Kidney epithelial cell (primary cell): Measurements from ENCODE around the gene PUS1. TPM values are rescaled to one million over a fixed set of nuclear protein-coding genes. Genes with fewer than 3 reads are reported as not detected.

Source experiments
- DNase-seq: peaks from one replicate; pipeline ENCODE4 v3.0.0-alpha.2; 2010; ENCODE audit warnings: low read depth
- H3K27me3 ChIP-seq: 2 replicates; pipeline ENCODE4 v1.6.0; 2011; ENCODE audit warnings: low read length; ENCODE audit not compliant: control insufficient read depth, insufficient read depth
- H3K36me3 ChIP-seq: 2 replicates; pipeline ENCODE4 v1.5.1; 2011; ENCODE audit warnings: low read length; ENCODE audit not compliant: control insufficient read depth, insufficient read depth
- H3K4me3 ChIP-seq: 2 replicates; pipeline ENCODE4 v1.5.1; 2011; ENCODE audit warnings: low read depth, mild to moderate bottlenecking, control low read depth, low read length
- CTCF ChIP-seq: IDR thresholded peaks from 2 replicates; pipeline ENCODE4 v1.5.1; 2011; ENCODE audit warnings: mild to moderate bottlenecking, moderate library complexity, low read length, control low read depth, inconsistent platforms; ENCODE audit not compliant: insufficient read depth, poor library complexity, severe bottlenecking
- total RNA-seq: library from RNA; depleted of rRNA; stranded (reverse); fragments of >200 nt; gene quantifications from 2 replicates; pipeline ENCODE4 v1.2.3, GENCODE V29; 2015

PUS1 gene
- total RNA-seq, 1 donor from 2014 or later = 22.9 TPM

- Histone ChIP-seq H3K27me3 (no peaks in the 10 kb centered on the region), H3K36me3 (peaks cover 2% of the 10 kb centered on the region), H3K4me3 (no peak overlapping the region)
- no peak for DNase-seq
- TF ChIP-seq CTCF = no peak
Observed at GRCh38 chr12:131910302-131911027, 18.6 kb upstream of the PUS1 start.

GRCh38 chr12:131911028-131911650 is 17.9 kb upstream of the PUS1 start:
- Histone ChIP-seq H3K27me3 (no peaks in the 10 kb centered on the region), H3K4me3 (no peak overlapping the region), H3K36me3 (peaks cover 2% of the 10 kb centered on the region)
- TF ChIP-seq CTCF = no peak
- DNase-seq = no peak

- no peak overlapping the region for H3K4me3 ChIP-seq
Observed at GRCh38 chr12:131911851-131912477, 17.1 kb upstream of the PUS1 start.

GRCh38 chr12:131912518-131913274 is 16.4 kb upstream of the PUS1 start:
- H3K36me3 ChIP-seq = peaks cover 2% of the 10 kb centered on the region
- DNase-seq = no peak

More at GRCh38 chr12:131911851-131912477, 17.1 kb upstream of the PUS1 start:
- DNase-seq = no peak
- TF ChIP-seq CTCF = no peak
- Histone ChIP-seq H3K27me3 (no peaks in the 10 kb centered on the region), H3K36me3 (peaks cover 2% of the 10 kb centered on the region)

GRCh38 chr12:131913666-131914065 is 15.4 kb upstream of the PUS1 start:
- Histone ChIP-seq H3K27me3 (no peaks in the 10 kb centered on the region), H3K4me3 (no peak overlapping the region), H3K36me3 (peaks cover 2% of the 10 kb centered on the region)
- TF ChIP-seq CTCF = no peak
- DNase-seq = no peak

More at GRCh38 chr12:131912518-131913274, 16.4 kb upstream of the PUS1 start:
- peak; percentile 5 for TF ChIP-seq CTCF
- Histone ChIP-seq H3K27me3 (no peaks in the 10 kb centered on the region), H3K4me3 (no peak overlapping the region)
